ENCODE measurements around the gene KRTAP5-11. TPM values are rescaled to one million over a fixed set of nuclear protein-coding genes. Genes with fewer than 3 reads are reported as not detected.
"Not testable (repeated sequence)": the region's sequence is repeated elsewhere in the genome, so short reads cannot be mapped to it uniquely, and the experiment has no call there.

Gene KRTAP5-11
- total RNA-seq, 1 donor from 2014 or later = not detected

- TF ChIP-seq, protein P1, sequence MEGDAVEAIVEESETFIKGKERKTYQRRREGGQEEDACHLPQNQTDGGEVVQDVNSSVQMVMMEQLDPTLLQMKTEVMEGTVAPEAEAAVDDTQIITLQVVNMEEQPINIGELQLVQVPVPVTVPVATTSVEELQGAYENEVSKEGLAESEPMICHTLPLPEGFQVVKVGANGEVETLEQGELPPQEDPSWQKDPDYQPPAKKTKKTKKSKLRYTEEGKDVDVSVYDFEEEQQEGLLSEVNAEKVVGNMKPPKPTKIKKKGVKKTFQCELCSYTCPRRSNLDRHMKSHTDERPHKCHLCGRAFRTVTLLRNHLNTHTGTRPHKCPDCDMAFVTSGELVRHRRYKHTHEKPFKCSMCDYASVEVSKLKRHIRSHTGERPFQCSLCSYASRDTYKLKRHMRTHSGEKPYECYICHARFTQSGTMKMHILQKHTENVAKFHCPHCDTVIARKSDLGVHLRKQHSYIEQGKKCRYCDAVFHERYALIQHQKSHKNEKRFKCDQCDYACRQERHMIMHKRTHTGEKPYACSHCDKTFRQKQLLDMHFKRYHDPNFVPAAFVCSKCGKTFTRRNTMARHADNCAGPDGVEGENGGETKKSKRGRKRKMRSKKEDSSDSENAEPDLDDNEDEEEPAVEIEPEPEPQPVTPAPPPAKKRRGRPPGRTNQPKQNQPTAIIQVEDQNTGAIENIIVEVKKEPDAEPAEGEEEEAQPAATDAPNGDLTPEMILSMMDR (IDR thresholded peaks at IDR 0.05; ENCODE audit: insufficient read depth, low read length, severe bottlenecking) = no peak
- Histone ChIP-seq H3K27me3 (ENCODE audit: control insufficient read depth, insufficient read depth, low read length) (no peaks in the 10 kb centered on the region), H3K4me3 (ENCODE audit: low read depth, low read length) (no peak overlapping the region), H3K36me3 (ENCODE audit: control insufficient read depth, insufficient read depth, low read length) (no peaks in the 10 kb centered on the region)
- DNase-seq (ENCODE audit: low read depth) (no peak), FAIRE-seq (no peak)
Observed at GRCh38 chr11:71539017-71539416, 43.7 kb downstream of the KRTAP5-11 start.

- Histone ChIP-seq H3K27me3 (ENCODE audit: control insufficient read depth, insufficient read depth, low read length) (no peaks in the 10 kb centered on the region), H3K4me3 (ENCODE audit: low read depth, low read length) (no peak overlapping the region), H3K36me3 (ENCODE audit: control insufficient read depth, insufficient read depth, low read length) (no peaks in the 10 kb centered on the region)
- TF ChIP-seq, protein P1 (IDR thresholded peaks at IDR 0.05; ENCODE audit: insufficient read depth, low read length, severe bottlenecking) = no peak
- DNase-seq (ENCODE audit: low read depth) (no peak), FAIRE-seq (no peak)
Observed at GRCh38 chr11:71538666-71538990, 44.0 kb downstream of the KRTAP5-11 start.

- DNase-seq (ENCODE audit: low read depth); H3K36me3 ChIP-seq (ENCODE audit: control insufficient read depth, insufficient read depth, low read length); H3K4me3 ChIP-seq (ENCODE audit: low read depth, low read length); H3K27me3 ChIP-seq (ENCODE audit: control insufficient read depth, insufficient read depth, low read length); FAIRE-seq: not testable (repeated sequence)
Observed at GRCh38 chr11:71537977-71538665, 44.6 kb downstream of the KRTAP5-11 start, which contains the start of gene KRTAP5-8. Gene KRTAP5-8 (plus strand): TSS chr11:71538025. CDS start chr11:71538056, 31 bp downstream.

DNA sequence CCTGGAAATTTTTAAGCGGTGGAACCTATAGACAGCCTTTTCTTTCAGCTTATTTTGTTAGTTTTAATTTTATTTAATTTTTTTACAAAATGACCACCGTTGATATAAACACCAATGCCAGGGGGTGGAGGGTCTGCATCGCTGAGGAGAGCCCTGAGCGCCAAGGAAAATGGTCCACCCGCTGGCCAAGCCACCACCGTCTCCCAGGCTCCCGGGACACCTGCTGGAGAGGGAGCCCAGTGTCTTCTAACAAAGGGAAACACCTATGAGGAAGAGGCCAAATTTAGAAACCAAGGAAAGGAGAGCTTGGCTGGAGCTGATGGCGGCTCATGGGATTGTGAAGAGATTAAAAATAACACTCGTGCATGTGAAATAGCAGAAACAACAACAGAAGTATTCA, 45.1 kb downstream of the KRTAP5-11 start:
- TF ChIP-seq, protein P1 (IDR thresholded peaks at IDR 0.05; ENCODE audit: insufficient read depth, low read length, severe bottlenecking) = no peak
- Histone ChIP-seq H3K36me3 (ENCODE audit: control insufficient read depth, insufficient read depth, low read length) (no peaks in the 10 kb centered on the region), H3K27me3 (ENCODE audit: control insufficient read depth, insufficient read depth, low read length) (no peaks in the 10 kb centered on the region), H3K4me3 (ENCODE audit: low read depth, low read length) (no peak overlapping the region)
- no peak for FAIRE-seq
- no peak for DNase-seq (ENCODE audit: low read depth)

DNA sequence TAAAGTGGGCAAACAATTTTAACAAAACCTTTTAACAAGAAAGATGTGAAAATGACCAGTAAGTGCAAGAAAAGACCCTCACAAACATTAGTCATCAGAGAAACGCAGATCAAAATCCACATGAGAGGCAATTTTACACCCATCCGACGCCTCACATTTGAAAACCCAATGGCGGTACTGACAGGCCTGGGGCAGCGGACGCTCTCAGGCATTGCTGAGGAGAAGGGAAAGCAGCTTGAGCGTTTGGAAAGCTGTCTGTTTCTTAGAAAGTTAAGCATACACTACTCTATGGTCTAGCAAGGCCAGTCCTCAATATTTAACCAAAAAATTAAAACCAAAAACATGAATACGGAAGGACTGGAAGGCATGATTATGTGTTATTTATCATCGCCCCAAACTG, 46.9 kb downstream of the KRTAP5-11 start:
- H3K36me3 ChIP-seq (ENCODE audit: control insufficient read depth, insufficient read depth, low read length) = no peaks in the 10 kb centered on the region
- H3K4me3 ChIP-seq (ENCODE audit: low read depth, low read length) = no peak overlapping the region
- TF ChIP-seq, protein P1 (IDR thresholded peaks at IDR 0.05; ENCODE audit: insufficient read depth, low read length, severe bottlenecking) = no peak
- no peaks in the 10 kb centered on the region for H3K27me3 ChIP-seq (ENCODE audit: control insufficient read depth, insufficient read depth, low read length)
- DNase-seq (ENCODE audit: low read depth) (no peak), FAIRE-seq (no peak)

DNA sequence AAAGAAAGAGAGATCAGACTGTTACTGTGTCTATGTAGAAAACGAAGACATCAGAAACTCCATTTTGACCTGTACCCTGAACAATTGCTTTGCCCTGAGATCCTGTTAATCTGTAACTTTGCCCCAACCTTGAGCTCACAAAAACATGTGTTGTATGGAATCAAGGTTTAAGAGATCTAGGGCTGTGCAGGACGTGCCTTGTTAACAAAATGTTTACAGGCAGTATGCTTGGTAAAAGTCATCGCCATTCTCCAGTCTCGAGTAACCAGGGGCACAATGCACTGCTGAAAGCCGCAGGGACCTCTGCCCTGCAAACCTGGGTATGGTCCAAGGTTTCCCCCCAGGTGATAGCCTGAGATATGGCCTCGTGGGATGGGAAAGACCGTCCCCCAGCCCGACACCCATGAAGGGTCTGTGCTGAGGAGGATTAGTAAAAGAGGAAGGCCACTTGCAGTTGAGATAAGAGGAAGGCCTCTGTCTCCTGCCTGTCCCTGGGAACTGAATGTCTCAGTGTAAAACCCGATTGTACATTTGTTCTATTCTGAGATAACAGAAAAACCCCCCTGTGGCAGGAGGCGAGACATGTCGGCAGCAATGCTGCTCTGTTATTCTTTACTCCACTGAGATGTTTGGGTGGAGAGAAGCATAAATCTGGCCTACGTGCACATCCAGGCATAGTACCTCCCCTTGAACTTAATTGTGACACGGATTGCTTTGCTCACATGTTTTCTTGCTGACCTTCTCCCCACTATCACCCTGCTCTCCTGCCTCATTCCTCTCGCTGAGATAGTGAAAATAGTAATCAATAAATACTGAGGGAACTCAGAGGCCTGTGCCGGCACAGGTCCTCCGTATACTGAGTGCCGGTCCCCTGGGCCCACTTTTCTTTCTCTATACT, 47.7 kb downstream of the KRTAP5-11 start:
- H3K36me3 ChIP-seq (ENCODE audit: control insufficient read depth, insufficient read depth, low read length); H3K27me3 ChIP-seq (ENCODE audit: control insufficient read depth, insufficient read depth, low read length); H3K4me3 ChIP-seq (ENCODE audit: low read depth, low read length); DNase-seq (ENCODE audit: low read depth); FAIRE-seq: not testable (repeated sequence)

All from bronchial epithelial cell (primary cell).